Endodermal cell (in vitro differentiated cells): Measurements from ENCODE around the gene PAXIP1. TPM values are rescaled to one million over a fixed set of nuclear protein-coding genes. Genes with fewer than 3 reads are reported as not detected.

Experiments used
- DNase-seq: peaks from one replicate; pipeline ENCODE4 v3.0.0-alpha.2; 2017
- H3K27ac ChIP-seq: 2 replicates; pipeline ENCODE4 v1.5.1; 2013; ENCODE audit warnings: mild to moderate bottlenecking, low read depth, low read length, moderate library complexity
- H3K27me3 ChIP-seq: 2 replicates; pipeline ENCODE4 v1.6.1; 2013; ENCODE audit warnings: mild to moderate bottlenecking, low read length, moderate library complexity; ENCODE audit not compliant: insufficient read depth, control insufficient read depth, poor library complexity, severe bottlenecking
- H3K36me3 ChIP-seq: 2 replicates; pipeline ENCODE4 v1.7.0; 2013; ENCODE audit warnings: mild to moderate bottlenecking, low read length, moderate library complexity; ENCODE audit not compliant: control insufficient read depth, insufficient read depth
- H3K4me1 ChIP-seq: one replicate; pipeline ENCODE4 v1.7.0; 2013; ENCODE audit warnings: low read length; ENCODE audit not compliant: control insufficient read depth, insufficient read depth
- H3K4me3 ChIP-seq: 2 replicates; pipeline ENCODE4 v1.5.1; 2013; ENCODE audit warnings: mild to moderate bottlenecking, low read length, moderate library complexity
- H3K9ac ChIP-seq: 2 replicates; pipeline ENCODE4 v1.6.1; 2013; ENCODE audit warnings: mild to moderate bottlenecking, low read length, moderate library complexity; ENCODE audit not compliant: poor library complexity, severe bottlenecking; ENCODE audit errors: extremely low read depth
- H3K9me3 ChIP-seq: 2 replicates; pipeline ENCODE4 v1.6.1; 2013; ENCODE audit warnings: mild to moderate bottlenecking, low read length, moderate library complexity; ENCODE audit not compliant: control insufficient read depth
- H3K27ac Mint-ChIP-seq: 2 replicates; pipeline ENCODE4 v1.8.0; 2020; ENCODE audit warnings: mixed read lengths
- H3K27me3 Mint-ChIP-seq: 2 replicates; pipeline ENCODE4 v1.8.0; 2021; ENCODE audit warnings: mild to moderate bottlenecking, mixed read lengths; ENCODE audit not compliant: insufficient read depth
- H3K36me3 Mint-ChIP-seq: 2 replicates; pipeline ENCODE4 v1.8.0; 2020; ENCODE audit warnings: low read depth, mixed read lengths
- H3K4me1 Mint-ChIP-seq: 2 replicates; pipeline ENCODE4 v1.8.0; 2020; ENCODE audit warnings: mixed read lengths
- H3K4me3 Mint-ChIP-seq: 2 replicates; pipeline ENCODE4 v1.8.0; 2020; ENCODE audit warnings: mild to moderate bottlenecking, moderate library complexity, mixed read lengths
- H3K9me3 Mint-ChIP-seq: 2 replicates; pipeline ENCODE4 v1.8.0; 2020; ENCODE audit warnings: mild to moderate bottlenecking, mixed read lengths
- CTCF ChIP-seq: fragments of 200-600 bp; sonication (generic); conservative IDR thresholded peaks from 2 replicates; pipeline ENCODE4 v1.5.0; 2021; ENCODE audit warnings: antibody characterized with exemption, mild to moderate bottlenecking
- WGBS, 2 experiments: methylation state at CpG; one replicate each; pipeline versions ENCODE4 v1.1.5 to v1.1.7; 2013; ENCODE audit warnings: missing lambda C conversion rate in 2 of 2, mixed read lengths in 1 of 2; ENCODE audit not compliant: insufficient coverage in 1 of 2, insufficient read length in 1 of 2; 5-methylcytosine and 5-hydroxymethylcytosine counted together
- total RNA-seq, 2 donors: library from RNA; stranded (reverse); fragmentation: NEBNext Ultra II Directional in 1 of 2; extraction: Animal tissue kit (Norgen Biotek cat#: 25700) in 1 of 2; gene quantifications; 2 replicates in 1 of 2; 3 replicates in 1 of 2; pipeline ENCODE4 v1.2.1, GENCODE V29; 2021

The PAXIP1 gene
- total RNA-seq, 2 donors from 2014 or later: 33.4 to 35.0 TPM

GRCh38 chr7:155017834-155018233 lies 14.9 kb upstream of the PAXIP1 start:
- no peak for TF ChIP-seq CTCF
- H3K9me3 Mint-ChIP-seq: no peaks in the 10 kb centered on the region
- Histone ChIP-seq H3K9ac (no peak overlapping the region), H3K9me3 (no peaks in the 10 kb centered on the region), H3K4me3 (no peak overlapping the region), H3K4me1 (no peaks in the 10 kb centered on the region), H3K27me3 (no peaks in the 10 kb centered on the region), H3K27ac (no peak overlapping the region), H3K36me3 (no peaks in the 10 kb centered on the region)
- H3K4me3 Mint-ChIP-seq: no peak overlapping the region
- H3K36me3 Mint-ChIP-seq: no peaks in the 10 kb centered on the region
- peaks cover 3% of the 10 kb centered on the region for H3K4me1 Mint-ChIP-seq
- no peak overlapping the region for H3K27ac Mint-ChIP-seq
- H3K27me3 Mint-ChIP-seq: no peaks in the 10 kb centered on the region
- WGBS, 2 experiments: 82 to 87% methylated on average over 1 to 4 of the region's 4 CpGs
- no peak for DNase-seq

- H3K27ac ChIP-seq: no peak overlapping the region
- H3K27me3 ChIP-seq: no peaks in the 10 kb centered on the region
- H3K4me1 ChIP-seq: no peaks in the 10 kb centered on the region
- H3K27ac Mint-ChIP-seq: no peak overlapping the region
- peaks cover 6% of the 10 kb centered on the region for H3K4me1 Mint-ChIP-seq
- no peaks in the 10 kb centered on the region for H3K9me3 Mint-ChIP-seq
- no peaks in the 10 kb centered on the region for H3K9me3 ChIP-seq
- no peak overlapping the region for H3K4me3 ChIP-seq
- H3K36me3 Mint-ChIP-seq: no peaks in the 10 kb centered on the region
- peaks cover 2% of the 10 kb centered on the region for H3K27me3 Mint-ChIP-seq
- no peak overlapping the region for H3K9ac ChIP-seq
- no peaks in the 10 kb centered on the region for H3K36me3 ChIP-seq
- WGBS, 2 experiments: 94 to 100% methylated on average over 3 to 4 of the region's 4 CpGs
- no peak overlapping the region for H3K4me3 Mint-ChIP-seq
- TF ChIP-seq CTCF: no peak
- DNase-seq: no peak
Observed at GRCh38 chr7:155011086-155011485, 8.2 kb upstream of the PAXIP1 start.

- H3K9me3 Mint-ChIP-seq: no peaks in the 10 kb centered on the region
- H3K27me3 ChIP-seq: no peaks in the 10 kb centered on the region
- WGBS, 2 experiments: 84 to 89% methylated on average over 3 of the region's 3 CpGs
- H3K4me3 ChIP-seq: no peak overlapping the region
- peaks cover 6% of the 10 kb centered on the region for H3K4me1 Mint-ChIP-seq
- H3K9ac ChIP-seq: no peak overlapping the region
- no peak overlapping the region for H3K27ac ChIP-seq
- peak; percentile 80 for TF ChIP-seq CTCF
- no peak overlapping the region for H3K27ac Mint-ChIP-seq
- peak; percentile 77 for DNase-seq
- no peaks in the 10 kb centered on the region for H3K4me1 ChIP-seq
- H3K36me3 Mint-ChIP-seq: peaks cover 2% of the 10 kb centered on the region
- H3K4me3 Mint-ChIP-seq: no peak overlapping the region
- peaks cover 2% of the 10 kb centered on the region for H3K27me3 Mint-ChIP-seq
- no peaks in the 10 kb centered on the region for H3K36me3 ChIP-seq
- no peaks in the 10 kb centered on the region for H3K9me3 ChIP-seq
Observed at GRCh38 chr7:155009570-155010157, 6.7 kb upstream of the PAXIP1 start.
